PC-3 (cell line): ENCODE results near the gene SSH3. TPM values are rescaled to one million over a fixed set of nuclear protein-coding genes. Genes with fewer than 3 reads are reported as not detected.

Experiments used
- ATAC-seq: fragments of 200-7000 bp; cut with Tn5 transposase; 2 replicates; pipeline ENCODE4 v1.9.1; 2020; ENCODE audit warnings: mild to moderate bottlenecking, moderate library complexity
- BruUV-seq: library from RNA; stranded (reverse); fragments of 400-500 nt; replicated peaks from 2 replicates; lab custom pipeline; 2021; lab: Mats Ljungman, UMichigan
- CTCF ChIA-PET: fragments of 300-600 bp; sonication (Branson Sonifier 250); formaldehyde crosslinking; loops from one replicate; lab custom pipeline; 2022; ENCODE audit warnings: antibody characterized with exemption; lab: Charles Lee
- POLR2A ChIA-PET: fragments of 300-600 bp; sonication (Branson Sonifier 250); formaldehyde crosslinking; loops from one replicate; lab custom pipeline; 2022; ENCODE audit warnings: antibody characterized with exemption; ENCODE audit not compliant: unreplicated experiment; lab: Charles Lee
- DNase-seq: peaks from one replicate; pipeline ENCODE4 v3.0.0-alpha.2; 2015
- H2AFZ ChIP-seq: fragments of 300-600 bp; sonication (generic); 2 replicates; pipeline ENCODE4 v1.6.0; 2016; ENCODE audit warnings: antibody characterized with exemption, low read length
- H3F3A ChIP-seq: fragments of 300-600 bp; sonication (generic); one replicate; pipeline ENCODE4 v1.6.0; 2017; ENCODE audit warnings: antibody characterized with exemption, low read length, control low read depth, mild to moderate bottlenecking; ENCODE audit not compliant: unreplicated experiment
- H3K27ac ChIP-seq: fragments of 300-600 bp; sonication (generic); 2 replicates; pipeline ENCODE4 v1.5.1; 2016; ENCODE audit warnings: mild to moderate bottlenecking, low read length
- H3K27me3 ChIP-seq: fragments of 300-600 bp; sonication (generic); 2 replicates; pipeline ENCODE4 v1.6.1; 2016; ENCODE audit warnings: low read length, mixed read lengths
- H3K36me3 ChIP-seq: fragments of 300-600 bp; sonication (generic); 2 replicates; pipeline ENCODE4 v1.6.1; 2016; ENCODE audit warnings: low read depth, mixed run types, low read length, mixed read lengths
- H3K4me1 ChIP-seq: fragments of 300-600 bp; sonication (generic); 2 replicates; pipeline ENCODE4 v1.5.1; 2016; ENCODE audit warnings: low read length; ENCODE audit not compliant: insufficient read depth
- H3K4me2 ChIP-seq: fragments of 300-600 bp; sonication (generic); 2 replicates; pipeline ENCODE4 v1.6.0; 2016; ENCODE audit warnings: low read length
- H3K4me3 ChIP-seq: fragments of 300-600 bp; sonication (generic); 2 replicates; pipeline ENCODE4 v1.5.1; 2016; ENCODE audit warnings: mild to moderate bottlenecking, low read length, mixed read lengths
- H3K79me2 ChIP-seq: fragments of 300-600 bp; sonication (generic); 2 replicates; pipeline ENCODE4 v1.6.1; 2017; ENCODE audit warnings: low read length, mixed read lengths
- H3K9ac ChIP-seq: fragments of 300-600 bp; sonication (generic); 2 replicates; pipeline ENCODE4 v1.6.0; 2016; ENCODE audit warnings: mild to moderate bottlenecking, low read length
- H3K9me2 ChIP-seq: fragments of 300-600 bp; sonication (generic); replicated peaks from 2 replicates; pipeline ENCODE4 v1.6.1; 2016; ENCODE audit warnings: mixed run types, low read length, mixed read lengths
- H3K9me3 ChIP-seq: fragments of 300-600 bp; sonication (generic); 2 replicates; pipeline ENCODE4 v1.6.1; 2016; ENCODE audit warnings: low read length, mixed read lengths
- H4K20me1 ChIP-seq: fragments of 300-600 bp; sonication (generic); 2 replicates; pipeline ENCODE4 v1.6.1; 2016; ENCODE audit warnings: low read length, mixed read lengths
- CTCF ChIP-seq: fragments of 300-600 bp; sonication (generic); conservative IDR thresholded peaks from 2 replicates; pipeline ENCODE4 v1.5.1; 2017; ENCODE audit warnings: antibody characterized with exemption, low read depth, mild to moderate bottlenecking, low read length
- EZH2 ChIP-seq: fragments of 300-600 bp; sonication (generic); IDR thresholded peaks from one replicate; pipeline ENCODE4 v1.6.1; 2017; ENCODE audit warnings: antibody characterized with exemption, mild to moderate bottlenecking, low read length; ENCODE audit not compliant: unreplicated experiment
- EZH2phosphoT487 ChIP-seq: fragments of 300-600 bp; sonication (generic); IDR thresholded peaks from 2 replicates; pipeline ENCODE4 v1.6.1; 2018; ENCODE audit warnings: mild to moderate bottlenecking, antibody characterized with exemption, low read length, borderline replicate concordance
- intact Hi-C: fragments of 100-400 bp; cut with micrococcal nuclease; formaldehyde crosslinking; loops from 2 replicates; pipeline ENCODE4 v1.9.0; 2023
- total RNA-seq: library from RNA; depleted of rRNA; stranded (reverse); fragments of >200 nt; gene quantifications from 2 replicates; pipeline ENCODE4 v1.2.3, GENCODE V29; 2014

The SSH3 gene
- total RNA-seq, 1 experiment from 2014 or later: 35.1 TPM

GRCh38 chr11:67254798-67255197 is 48.5 kb upstream of the SSH3 start:
- peaks cover 6% of the 10 kb centered on the region; the same call in 1 of the 2 replicates for H4K20me1 ChIP-seq
- no peak for DNase-seq
- H3F3A ChIP-seq: peaks cover 12% of the 10 kb centered on the region
- H3K4me1 ChIP-seq: no peaks in the 10 kb centered on the region
- H3K27me3 ChIP-seq: no peaks in the 10 kb centered on the region
- no peak overlapping the region for H3K27ac ChIP-seq
- ChIA-PET CTCF (no interaction called here), POLR2A (interaction anchor here (0.6 kb wide), 1 partner anchor 11 kb away, joined by 4 read pairs; no protein-coding TSS in a partner anchor)
- TF ChIP-seq CTCF (no peak), EZH2 (no peak), EZH2phosphoT487 (no peak)
- H3K79me2 ChIP-seq: peaks cover 20% of the 10 kb centered on the region; the same call in 1 of the 2 replicates
- H2AFZ ChIP-seq: no peak overlapping the region
- ATAC-seq: no peak
- H3K4me2 ChIP-seq: no peak overlapping the region
- intact Hi-C loops: no loop called here
- BruUV-seq: no TSS peak
- no peak overlapping the region for H3K9ac ChIP-seq
- no peak overlapping the region for H3K4me3 ChIP-seq
- no peaks in the 10 kb centered on the region for H3K9me3 ChIP-seq
- H3K9me2 ChIP-seq: no peaks in the 10 kb centered on the region
- H3K36me3 ChIP-seq: peaks cover 66% of the 10 kb centered on the region

DNA sequence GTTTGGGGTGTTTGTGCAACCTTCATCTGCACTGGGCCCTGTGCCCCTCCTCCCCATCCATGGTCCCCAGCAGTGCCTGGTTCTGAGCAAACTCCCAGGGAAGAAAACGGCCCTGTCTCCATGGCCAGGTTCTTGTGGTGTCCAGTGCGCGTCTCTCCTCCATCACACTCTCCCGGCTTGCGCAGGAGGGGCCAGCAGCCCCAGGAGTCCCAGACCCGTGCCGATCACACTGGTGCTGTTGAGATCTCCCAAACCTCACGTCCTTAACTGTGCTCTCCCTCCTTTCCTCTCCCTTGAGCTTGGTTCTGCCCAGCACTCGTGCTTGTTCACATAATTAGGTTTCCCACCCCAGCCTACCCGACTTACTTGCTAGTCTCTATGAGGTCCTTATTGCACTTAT is 48.0 kb upstream of the SSH3 start:
- H4K20me1 ChIP-seq: peaks cover 6% of the 10 kb centered on the region; the same call in 1 of the 2 replicates
- H3K27ac ChIP-seq: no peak overlapping the region
- peaks cover 14% of the 10 kb centered on the region; the same call in 1 of the 2 replicates for H3K79me2 ChIP-seq
- intact Hi-C loops: no loop called here
- ATAC-seq (no peak), DNase-seq (no peak)
- H3K27me3 ChIP-seq: no peaks in the 10 kb centered on the region
- no peak overlapping the region for H3K9ac ChIP-seq
- CTCF ChIA-PET: no interaction called here
- H3K4me3 ChIP-seq: no peak overlapping the region
- POLR2A ChIA-PET: interaction anchor here (0.6 kb wide), 1 partner anchor 11 kb away, joined by 4 read pairs; no protein-coding TSS in a partner anchor
- H3K4me2 ChIP-seq: no peak overlapping the region
- H3K9me2 ChIP-seq: no peaks in the 10 kb centered on the region
- no peaks in the 10 kb centered on the region for H3K9me3 ChIP-seq
- H3K36me3 ChIP-seq: peaks cover 61% of the 10 kb centered on the region
- BruUV-seq: no TSS peak
- H2AFZ ChIP-seq: no peak overlapping the region
- H3F3A ChIP-seq: peaks cover 12% of the 10 kb centered on the region
- TF ChIP-seq EZH2phosphoT487: no peak
- no peak for TF ChIP-seq EZH2
- TF ChIP-seq CTCF: no peak
- no peaks in the 10 kb centered on the region for H3K4me1 ChIP-seq

DNA sequence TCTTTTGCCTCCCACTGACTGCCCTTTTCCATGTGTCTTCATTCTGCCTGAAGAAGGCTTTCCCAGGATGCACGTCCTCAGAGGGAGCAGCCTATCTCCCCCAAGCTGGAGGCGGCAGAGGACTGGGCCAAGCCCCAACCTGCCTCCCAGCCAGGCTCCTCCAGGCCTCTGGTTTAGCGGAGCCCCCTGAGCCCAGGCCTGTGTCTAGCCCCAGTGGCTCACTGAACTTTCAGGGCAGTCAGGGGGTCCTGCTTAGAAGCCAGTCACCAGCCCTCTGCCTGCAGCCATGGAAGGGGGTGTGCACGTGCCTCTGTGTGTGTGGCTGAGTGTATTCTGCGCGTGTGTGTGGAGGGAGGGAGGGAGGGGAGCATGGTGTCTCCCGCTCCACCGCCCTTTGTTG is 47.5 kb upstream of the SSH3 start:
- Histone ChIP-seq H3F3A (peaks cover 12% of the 10 kb centered on the region), H3K4me3 (no peak overlapping the region), H3K27me3 (no peaks in the 10 kb centered on the region), H4K20me1 (peaks cover 6% of the 10 kb centered on the region; the same call in 1 of the 2 replicates), H3K4me1 (no peaks in the 10 kb centered on the region), H3K79me2 (peaks cover 9% of the 10 kb centered on the region; the same call in 1 of the 2 replicates), H3K9ac (no peak overlapping the region), H3K27ac (no peak overlapping the region), H2AFZ (no peak overlapping the region), H3K36me3 (peaks cover 56% of the 10 kb centered on the region), H3K9me2 (no peaks in the 10 kb centered on the region), H3K4me2 (no peak overlapping the region), H3K9me3 (no peaks in the 10 kb centered on the region)
- no peak for ATAC-seq
- TF ChIP-seq EZH2phosphoT487 (no peak), CTCF (no peak), EZH2 (no peak)
- intact Hi-C loops: no loop called here
- ChIA-PET CTCF (no interaction called here), POLR2A (no interaction called here)
- DNase-seq: no peak
- no TSS peak for BruUV-seq
